GM13977 (cell line): ENCODE data around the gene TRAPPC2.
A peak's percentile ranks its signal among the peaks of the same experiment; 100 is the strongest.

Source experiments
- DNase-seq: peaks from one replicate; pipeline ENCODE4 v3.0.0; 2012; ENCODE audit warnings: low spot score
- in situ Hi-C: fragments of 300-500 bp; cut with MboI; formaldehyde crosslinking; loops from one replicate; pipeline ENCODE4 v1.12.0; 2022; ENCODE audit warnings: low sequenced_read_pairs, low pct_unique_long_range_greater_than_20kb, mixed read lengths, inconsistent platforms; ENCODE audit not compliant: unreplicated experiment
- TF ChIP-seq, protein P1 (sequence below): IDR thresholded peaks from 2 replicates; pipeline ENCODE4 v1.5.1; 2012; ENCODE audit warnings: mild to moderate bottlenecking, control low read depth; ENCODE audit not compliant: insufficient read depth; ENCODE audit errors: extremely low read depth, missing control alignments

The TRAPPC2 gene

GRCh38 chrX:13734278-13735172, at the start of gene TRAPPC2, which contains the start of gene OFD1:
TRAPPC2 (minus strand) TSS chrX:13734620; CDS start chrX:13719963, 14,657 bp downstream.
OFD1 (plus strand) TSS chrX:13734748; CDS start chrX:13735072, 324 bp downstream.
- TF ChIP-seq, protein P1, sequence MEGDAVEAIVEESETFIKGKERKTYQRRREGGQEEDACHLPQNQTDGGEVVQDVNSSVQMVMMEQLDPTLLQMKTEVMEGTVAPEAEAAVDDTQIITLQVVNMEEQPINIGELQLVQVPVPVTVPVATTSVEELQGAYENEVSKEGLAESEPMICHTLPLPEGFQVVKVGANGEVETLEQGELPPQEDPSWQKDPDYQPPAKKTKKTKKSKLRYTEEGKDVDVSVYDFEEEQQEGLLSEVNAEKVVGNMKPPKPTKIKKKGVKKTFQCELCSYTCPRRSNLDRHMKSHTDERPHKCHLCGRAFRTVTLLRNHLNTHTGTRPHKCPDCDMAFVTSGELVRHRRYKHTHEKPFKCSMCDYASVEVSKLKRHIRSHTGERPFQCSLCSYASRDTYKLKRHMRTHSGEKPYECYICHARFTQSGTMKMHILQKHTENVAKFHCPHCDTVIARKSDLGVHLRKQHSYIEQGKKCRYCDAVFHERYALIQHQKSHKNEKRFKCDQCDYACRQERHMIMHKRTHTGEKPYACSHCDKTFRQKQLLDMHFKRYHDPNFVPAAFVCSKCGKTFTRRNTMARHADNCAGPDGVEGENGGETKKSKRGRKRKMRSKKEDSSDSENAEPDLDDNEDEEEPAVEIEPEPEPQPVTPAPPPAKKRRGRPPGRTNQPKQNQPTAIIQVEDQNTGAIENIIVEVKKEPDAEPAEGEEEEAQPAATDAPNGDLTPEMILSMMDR, result peak; percentile 9
- in situ Hi-C loops, result no loop called here
- DNase-seq, result peak; percentile 92

GRCh38 chrX:13780868-13781427, 46.5 kb upstream of the TRAPPC2 start:
- DNase-seq, result no peak
- in situ Hi-C loops, result no loop called here
- TF ChIP-seq, protein P1, result no peak

- DNase-seq, result no peak
- TF ChIP-seq, protein P1, result no peak
- in situ Hi-C loops, result no loop called here
Observed at GRCh38 chrX:13778916-13779315, 44.5 kb upstream of the TRAPPC2 start.

- TF ChIP-seq, protein P1, result no peak
- in situ Hi-C loops, result no loop called here
- DNase-seq, result no peak
Observed at GRCh38 chrX:13776387-13776786, 42.0 kb upstream of the TRAPPC2 start.

- TF ChIP-seq, protein P1, result no peak
- in situ Hi-C loops, result no loop called here
Observed at GRCh38 chrX:13775837-13776236, 41.4 kb upstream of the TRAPPC2 start.

GRCh38 chrX:13774696-13775095, 40.3 kb upstream of the TRAPPC2 start:
- TF ChIP-seq, protein P1, result no peak
- DNase-seq, result no peak
- in situ Hi-C loops, result loop anchor here (25.0 kb wide), 1 partner anchor 263 kb away; the partner anchor contains the start of gene GEMIN8

More at GRCh38 chrX:13775837-13776236, 41.4 kb upstream of the TRAPPC2 start:
- DNase-seq, result no peak
